ENCODE data around the gene ZCCHC14. TPM values are rescaled to one million over a fixed set of nuclear protein-coding genes. Genes with fewer than 3 reads are reported as not detected.

The ZCCHC14 gene
- total RNA-seq, 2 experiments from 2014 or later, result 4.6 to 5.9 TPM

GRCh38 chr16:87417528-87417910 lies 75.3 kb downstream of the ZCCHC14 start:
- TF ChIP-seq CTCF (IDR thresholded peaks at IDR 0.05), result no peak
- intact Hi-C loops (cut with micrococcal nuclease), result loop anchor here (5.0 kb wide), 1 partner anchor 220 kb away; no protein-coding TSS in a partner anchor
- no peak overlapping the region for H3K27ac Mint-ChIP-seq
- CTCF ChIA-PET, result interaction anchor here (1.1 to 3.6 kb wide), 11 partner anchors 8 to 218 kb away, joined by 3 to 42 read pairs (median 4); no protein-coding TSS in a partner anchor
- POLR2A ChIA-PET, result no interaction called here
- H3K4me3 Mint-ChIP-seq, result no peak overlapping the region
- H3K27me3 Mint-ChIP-seq, result no peaks in the 10 kb centered on the region
- H3K4me1 Mint-ChIP-seq (ENCODE audit: low read depth), result no peaks in the 10 kb centered on the region
- ATAC-seq (no peak), DNase-seq (no peak)
- H3K9me3 Mint-ChIP-seq, result no peaks in the 10 kb centered on the region
- peaks cover 2% of the 10 kb centered on the region for H3K36me3 Mint-ChIP-seq (ENCODE audit: low read depth)

- H3K4me1 Mint-ChIP-seq (ENCODE audit: low read depth), result no peaks in the 10 kb centered on the region
- H3K36me3 Mint-ChIP-seq (ENCODE audit: low read depth), result peaks cover 2% of the 10 kb centered on the region
- no peak for ATAC-seq
- peak; percentile 76 for TF ChIP-seq CTCF (IDR thresholded peaks at IDR 0.05)
- no peaks in the 10 kb centered on the region for H3K9me3 Mint-ChIP-seq
- H3K4me3 Mint-ChIP-seq, result no peak overlapping the region
- DNase-seq, result peak; percentile 71
- POLR2A ChIA-PET, result no interaction called here
- intact Hi-C loops (cut with micrococcal nuclease), result loop anchor here (5.0 kb wide), 1 partner anchor 220 kb away; no protein-coding TSS in a partner anchor
- CTCF ChIA-PET, result interaction anchor here (0.8 to 3.6 kb wide), 23 partner anchors 9 to 286 kb away, joined by 3 to 42 read pairs (median 4); no protein-coding TSS in a partner anchor
- H3K27ac Mint-ChIP-seq, result no peak overlapping the region
- H3K27me3 Mint-ChIP-seq, result no peaks in the 10 kb centered on the region
Measured at GRCh38 chr16:87416826-87417527, 75.8 kb downstream of the ZCCHC14 start.

GRCh38 chr16:87415441-87415840 lies 77.4 kb downstream of the ZCCHC14 start:
- ChIA-PET POLR2A (no interaction called here), CTCF (interaction anchor here (1.0 kb wide), 2 partner anchors 156 to 221 kb away, joined by 3 to 10 read pairs; no protein-coding TSS in a partner anchor)
- Mint-ChIP-seq H3K36me3 (ENCODE audit: low read depth) (peaks cover 6% of the 10 kb centered on the region), H3K27me3 (no peaks in the 10 kb centered on the region), H3K4me1 (ENCODE audit: low read depth) (no peaks in the 10 kb centered on the region), H3K4me3 (no peak overlapping the region), H3K27ac (no peak overlapping the region), H3K9me3 (no peaks in the 10 kb centered on the region)
- no peak for TF ChIP-seq CTCF (IDR thresholded peaks at IDR 0.05)
- DNase-seq (no peak), ATAC-seq (no peak)
- intact Hi-C loops (cut with micrococcal nuclease), result loop anchor here (5.0 kb wide), 1 partner anchor 222 kb away; no protein-coding TSS in a partner anchor

- ATAC-seq (peak; percentile 56), DNase-seq (peak; percentile 35)
- peaks cover 3% of the 10 kb centered on the region for H3K36me3 Mint-ChIP-seq (ENCODE audit: low read depth)
- no peaks in the 10 kb centered on the region for H3K9me3 Mint-ChIP-seq
- CTCF ChIA-PET, result no interaction called here
- intact Hi-C loops (cut with micrococcal nuclease), result no loop called here
- no peak overlapping the region for H3K27ac Mint-ChIP-seq
- no peak for TF ChIP-seq CTCF (IDR thresholded peaks at IDR 0.05)
- no peaks in the 10 kb centered on the region for H3K27me3 Mint-ChIP-seq
- POLR2A ChIA-PET, result no interaction called here
- no peak overlapping the region for H3K4me3 Mint-ChIP-seq
- H3K4me1 Mint-ChIP-seq (ENCODE audit: low read depth), result no peaks in the 10 kb centered on the region
Measured at GRCh38 chr16:87414251-87414680, 78.6 kb downstream of the ZCCHC14 start.

- no peaks in the 10 kb centered on the region for H3K27me3 Mint-ChIP-seq
- DNase-seq (no peak), ATAC-seq (no peak)
- no peak for TF ChIP-seq CTCF (IDR thresholded peaks at IDR 0.05)
- H3K9me3 Mint-ChIP-seq, result no peaks in the 10 kb centered on the region
- ChIA-PET CTCF (interaction anchor here (1.4 kb wide), 1 partner anchor 223 kb away, joined by 6 read pairs; no protein-coding TSS in a partner anchor), POLR2A (no interaction called here)
- H3K4me3 Mint-ChIP-seq, result no peak overlapping the region
- H3K4me1 Mint-ChIP-seq (ENCODE audit: low read depth), result no peaks in the 10 kb centered on the region
- H3K36me3 Mint-ChIP-seq (ENCODE audit: low read depth), result peaks cover 3% of the 10 kb centered on the region
- intact Hi-C loops (cut with micrococcal nuclease), result no loop called here
- H3K27ac Mint-ChIP-seq, result no peak overlapping the region
Measured at GRCh38 chr16:87412996-87413421, 79.8 kb downstream of the ZCCHC14 start.

Measured in activated CD8-positive, alpha-beta T cell treated with anti-CD3 and anti-CD28 coated beads for 36 hours (primary cell).